WTC11 (cell line): ENCODE results near the gene RPS10.

Source experiments
- CREM ChIP-seq: sonication (generic); formaldehyde crosslinking; IDR thresholded peaks from 2 replicates; pipeline ENCODE4 v1.8.1; 2022; ENCODE audit warnings: mild to moderate bottlenecking, missing genetic modification reagents, moderate library complexity
- FOXJ3 ChIP-seq: sonication (generic); formaldehyde crosslinking; IDR thresholded peaks from 2 replicates; pipeline ENCODE4 v1.9.0; 2021; ENCODE audit warnings: missing genetic modification reagents, mild to moderate bottlenecking, borderline replicate concordance
- SMAD3 ChIP-seq: sonication (generic); formaldehyde crosslinking; IDR thresholded peaks from 2 replicates; pipeline ENCODE4 v1.8.0; 2022; ENCODE audit warnings: missing genetic modification reagents, mild to moderate bottlenecking, borderline replicate concordance
- ZNF232 ChIP-seq: sonication (generic); formaldehyde crosslinking; IDR thresholded peaks from 2 replicates; pipeline ENCODE4 v1.8.0; 2022; ENCODE audit warnings: mild to moderate bottlenecking, missing genetic modification reagents
- ZNF317 ChIP-seq: sonication (generic); formaldehyde crosslinking; IDR thresholded peaks from 2 replicates; pipeline ENCODE4 v1.8.1; 2023; ENCODE audit warnings: low read depth, mild to moderate bottlenecking, moderate library complexity, missing genetic modification reagents, borderline replicate concordance
- ZNF416 ChIP-seq: fragments of 250-450 bp; sonication (Bioruptor Pico); IDR thresholded peaks from 2 replicates; pipeline ENCODE4 v1.9.0; 2021; ENCODE audit warnings: mild to moderate bottlenecking, inconsistent platforms
- ZNF671 ChIP-seq: fragments of 250-450 bp; sonication (Bioruptor Pico); IDR thresholded peaks from 2 replicates; pipeline ENCODE4 v1.8.0; 2021; ENCODE audit warnings: mild to moderate bottlenecking
- TF ChIP-seq, protein P1 (sequence below): sonication (generic); formaldehyde crosslinking; IDR thresholded peaks from 2 replicates; pipeline ENCODE4 v1.8.0; 2022; ENCODE audit warnings: mild to moderate bottlenecking, missing genetic modification reagents
- TF ChIP-seq, protein P2 (sequence below): sonication (generic); formaldehyde crosslinking; IDR thresholded peaks from 2 replicates; pipeline ENCODE4 v1.8.1; 2023; ENCODE audit warnings: mild to moderate bottlenecking, missing genetic modification reagents, moderate library complexity
- TF ChIP-seq, protein P3 (sequence below): fragments of 200-600 bp; IDR thresholded peaks from 2 replicates; pipeline ENCODE4 v1.8.0; 2022; ENCODE audit warnings: antibody characterized with exemption
- TF ChIP-seq, protein P4 (sequence below): sonication (generic); formaldehyde crosslinking; IDR thresholded peaks from 2 replicates; pipeline ENCODE4 v1.8.0; 2022; ENCODE audit warnings: mild to moderate bottlenecking, missing genetic modification reagents

DNA sequence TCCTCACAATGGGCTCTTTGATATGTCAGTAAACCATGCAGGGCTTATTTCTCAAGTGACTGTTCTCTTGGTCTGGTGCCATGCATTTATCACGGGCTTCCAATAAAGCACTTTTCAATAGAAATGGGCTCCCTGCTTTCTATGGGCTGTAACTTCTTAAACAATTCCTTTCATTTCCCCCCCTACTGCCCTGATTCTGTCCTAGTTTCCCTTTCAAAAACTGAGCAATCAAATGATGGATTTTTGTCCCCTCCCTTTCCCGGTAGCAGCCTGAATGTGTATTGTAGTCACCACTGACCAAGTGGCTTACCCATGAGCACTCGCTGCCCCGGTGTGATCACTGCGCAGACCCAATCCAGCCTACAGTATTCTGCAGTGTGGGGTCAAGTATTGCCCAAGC lies 13.9 kb downstream of the RPS10 start:
- TF ChIP-seq, protein P1, sequence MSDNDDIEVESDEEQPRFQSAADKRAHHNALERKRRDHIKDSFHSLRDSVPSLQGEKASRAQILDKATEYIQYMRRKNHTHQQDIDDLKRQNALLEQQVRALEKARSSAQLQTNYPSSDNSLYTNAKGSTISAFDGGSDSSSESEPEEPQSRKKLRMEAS (CRISPR knock-in tag) = no peak
- TF ChIP-seq, protein P2, sequence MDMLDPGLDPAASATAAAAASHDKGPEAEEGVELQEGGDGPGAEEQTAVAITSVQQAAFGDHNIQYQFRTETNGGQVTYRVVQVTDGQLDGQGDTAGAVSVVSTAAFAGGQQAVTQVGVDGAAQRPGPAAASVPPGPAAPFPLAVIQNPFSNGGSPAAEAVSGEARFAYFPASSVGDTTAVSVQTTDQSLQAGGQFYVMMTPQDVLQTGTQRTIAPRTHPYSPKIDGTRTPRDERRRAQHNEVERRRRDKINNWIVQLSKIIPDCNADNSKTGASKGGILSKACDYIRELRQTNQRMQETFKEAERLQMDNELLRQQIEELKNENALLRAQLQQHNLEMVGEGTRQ (CRISPR knock-in tag) = no peak
- TF ChIP-seq SMAD3 (CRISPR knock-in tag) (no peak), ZNF232 (CRISPR knock-in tag) (no peak), ZNF671 (CRISPR knock-in tag) (no peak), ZNF416 (CRISPR knock-in tag) (no peak), CREM (CRISPR knock-in tag) (no peak), ZNF317 (CRISPR knock-in tag) (no peak), FOXJ3 (CRISPR knock-in tag) (no peak)
- TF ChIP-seq, protein P3, sequence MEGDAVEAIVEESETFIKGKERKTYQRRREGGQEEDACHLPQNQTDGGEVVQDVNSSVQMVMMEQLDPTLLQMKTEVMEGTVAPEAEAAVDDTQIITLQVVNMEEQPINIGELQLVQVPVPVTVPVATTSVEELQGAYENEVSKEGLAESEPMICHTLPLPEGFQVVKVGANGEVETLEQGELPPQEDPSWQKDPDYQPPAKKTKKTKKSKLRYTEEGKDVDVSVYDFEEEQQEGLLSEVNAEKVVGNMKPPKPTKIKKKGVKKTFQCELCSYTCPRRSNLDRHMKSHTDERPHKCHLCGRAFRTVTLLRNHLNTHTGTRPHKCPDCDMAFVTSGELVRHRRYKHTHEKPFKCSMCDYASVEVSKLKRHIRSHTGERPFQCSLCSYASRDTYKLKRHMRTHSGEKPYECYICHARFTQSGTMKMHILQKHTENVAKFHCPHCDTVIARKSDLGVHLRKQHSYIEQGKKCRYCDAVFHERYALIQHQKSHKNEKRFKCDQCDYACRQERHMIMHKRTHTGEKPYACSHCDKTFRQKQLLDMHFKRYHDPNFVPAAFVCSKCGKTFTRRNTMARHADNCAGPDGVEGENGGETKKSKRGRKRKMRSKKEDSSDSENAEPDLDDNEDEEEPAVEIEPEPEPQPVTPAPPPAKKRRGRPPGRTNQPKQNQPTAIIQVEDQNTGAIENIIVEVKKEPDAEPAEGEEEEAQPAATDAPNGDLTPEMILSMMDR = no peak
- TF ChIP-seq, protein P4, sequence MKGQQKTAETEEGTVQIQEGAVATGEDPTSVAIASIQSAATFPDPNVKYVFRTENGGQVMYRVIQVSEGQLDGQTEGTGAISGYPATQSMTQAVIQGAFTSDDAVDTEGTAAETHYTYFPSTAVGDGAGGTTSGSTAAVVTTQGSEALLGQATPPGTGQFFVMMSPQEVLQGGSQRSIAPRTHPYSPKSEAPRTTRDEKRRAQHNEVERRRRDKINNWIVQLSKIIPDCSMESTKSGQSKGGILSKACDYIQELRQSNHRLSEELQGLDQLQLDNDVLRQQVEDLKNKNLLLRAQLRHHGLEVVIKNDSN (CRISPR knock-in tag) = no peak
